NCI-H2196 (cell line): ENCODE measurements around the gene SMARCA5.

Experiments
- DNase-seq: peaks from one replicate; lab custom pipeline; 2025; ENCODE audit not compliant: unreplicated experiment; lab: John Stamatoyannopoulos, UW

The SMARCA5 gene

GRCh38 chr4:143538979-143539669 is 25.6 kb downstream of the SMARCA5 start:
- DNase-seq = no peak

- DNase-seq = no peak
Measured at GRCh38 chr4:143539670-143540023, 26.1 kb downstream of the SMARCA5 start.

GRCh38 chr4:143549928-143550327 is 36.4 kb downstream of the SMARCA5 start:
- no peak for DNase-seq

GRCh38 chr4:143554728-143555597 is 41.5 kb downstream of the SMARCA5 start:
- DNase-seq = no peak

GRCh38 chr4:143555676-143556075 is 42.2 kb downstream of the SMARCA5 start:
- no peak for DNase-seq

- no peak for DNase-seq
Measured at GRCh38 chr4:143558286-143558685, 44.8 kb downstream of the SMARCA5 start.

GRCh38 chr4:143558823-143559756 is 45.6 kb downstream of the SMARCA5 start:
- DNase-seq = peak; percentile 68

- DNase-seq = no peak
Measured at GRCh38 chr4:143559757-143560147, 46.2 kb downstream of the SMARCA5 start.

GRCh38 chr4:143564472-143564871 is 51.0 kb downstream of the SMARCA5 start:
- no peak for DNase-seq

- no peak for DNase-seq
Measured at GRCh38 chr4:143575331-143575730, 61.8 kb downstream of the SMARCA5 start.

- DNase-seq = no peak
Measured at GRCh38 chr4:143581331-143581946, 67.9 kb downstream of the SMARCA5 start.

- no peak for DNase-seq
Measured at GRCh38 chr4:143585548-143585947, 72.0 kb downstream of the SMARCA5 start.

- no peak for DNase-seq
Measured at GRCh38 chr4:143586080-143586479, 72.6 kb downstream of the SMARCA5 start.

GRCh38 chr4:143587703-143588102 is 74.2 kb downstream of the SMARCA5 start:
- no peak for DNase-seq

- DNase-seq = no peak
Measured at GRCh38 chr4:143597276-143597675, 83.8 kb downstream of the SMARCA5 start.

GRCh38 chr4:143598816-143599215 is 85.3 kb downstream of the SMARCA5 start:
- DNase-seq = no peak

- no peak for DNase-seq
Measured at GRCh38 chr4:143599827-143600226, 86.3 kb downstream of the SMARCA5 start.

- no peak for DNase-seq
Measured at GRCh38 chr4:143606480-143606879, 93.0 kb downstream of the SMARCA5 start.
